ENCODE measurements around the gene TBX21. TPM values are rescaled to one million over a fixed set of nuclear protein-coding genes. Genes with fewer than 3 reads are reported as not detected.
"Not testable (repeated sequence)": the region's sequence is repeated elsewhere in the genome, so short reads cannot be mapped to it uniquely, and the experiment has no call there.

Gene TBX21
- total RNA-seq, 1 donor from 2014 or later, result not detected

DNA sequence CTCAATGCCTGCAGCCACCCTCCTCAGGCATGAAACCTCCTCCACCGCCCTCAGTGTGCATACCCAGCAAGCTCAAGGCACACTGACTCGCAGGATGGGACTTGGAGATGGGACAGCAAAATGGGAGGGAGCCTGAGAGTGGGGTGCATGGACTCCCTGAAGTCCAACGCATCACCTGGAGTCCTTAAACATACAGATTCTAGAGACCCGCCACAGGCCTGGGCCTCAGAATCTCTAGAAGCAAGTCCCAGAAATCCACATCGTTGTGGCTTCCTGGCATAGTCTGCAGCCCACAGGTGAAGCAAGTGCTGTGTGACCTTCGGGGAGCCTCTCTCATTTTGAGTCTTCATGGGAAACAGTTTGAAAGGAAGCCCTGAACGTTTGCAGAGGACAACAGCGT is 3.6 kb upstream of the TBX21 start:
- no peak for DNase-seq (ENCODE audit: low read depth)

DNA sequence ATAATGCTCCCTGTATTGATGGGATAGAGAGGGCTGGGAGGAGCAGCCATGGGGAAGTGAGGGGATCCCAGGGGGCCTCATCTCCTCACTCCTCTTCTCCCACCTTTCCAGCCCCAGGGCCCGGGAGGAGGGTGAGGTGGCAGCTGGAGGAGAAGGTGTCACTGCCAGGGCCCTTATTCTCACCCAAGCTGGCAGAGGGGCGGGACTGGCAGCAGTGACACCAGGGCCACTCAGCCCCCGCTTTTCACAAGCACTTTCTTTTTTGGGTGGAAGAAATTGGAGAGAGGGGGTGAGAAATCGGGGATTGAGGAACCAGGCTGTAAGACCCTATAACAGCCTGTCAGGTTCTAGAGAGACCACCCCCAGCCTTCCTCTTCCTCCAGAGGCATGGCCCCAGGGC is 2.4 kb upstream of the TBX21 start:
- DNase-seq (ENCODE audit: low read depth), result no peak

DNA sequence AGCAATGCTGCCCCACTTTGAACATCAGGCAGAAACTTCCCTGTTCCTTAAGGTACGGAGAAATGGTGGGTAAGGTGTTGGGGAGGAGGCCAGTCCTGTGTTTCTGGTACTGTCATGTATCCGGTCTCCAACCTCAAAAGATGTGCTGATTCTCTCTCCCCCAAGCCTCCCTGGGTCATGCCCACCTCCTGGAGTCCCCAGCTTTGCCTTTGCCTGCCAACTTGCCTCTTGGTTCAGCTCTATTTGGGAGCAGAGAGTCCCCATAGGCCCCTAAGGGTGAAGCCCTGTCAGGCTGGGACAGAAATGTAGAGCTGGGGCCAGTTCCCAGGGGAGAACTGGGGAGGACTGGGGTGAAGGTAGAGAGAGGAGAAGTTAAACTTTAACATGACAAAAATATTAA is 1.6 kb upstream of the TBX21 start:
- no peak for DNase-seq (ENCODE audit: low read depth)

DNA sequence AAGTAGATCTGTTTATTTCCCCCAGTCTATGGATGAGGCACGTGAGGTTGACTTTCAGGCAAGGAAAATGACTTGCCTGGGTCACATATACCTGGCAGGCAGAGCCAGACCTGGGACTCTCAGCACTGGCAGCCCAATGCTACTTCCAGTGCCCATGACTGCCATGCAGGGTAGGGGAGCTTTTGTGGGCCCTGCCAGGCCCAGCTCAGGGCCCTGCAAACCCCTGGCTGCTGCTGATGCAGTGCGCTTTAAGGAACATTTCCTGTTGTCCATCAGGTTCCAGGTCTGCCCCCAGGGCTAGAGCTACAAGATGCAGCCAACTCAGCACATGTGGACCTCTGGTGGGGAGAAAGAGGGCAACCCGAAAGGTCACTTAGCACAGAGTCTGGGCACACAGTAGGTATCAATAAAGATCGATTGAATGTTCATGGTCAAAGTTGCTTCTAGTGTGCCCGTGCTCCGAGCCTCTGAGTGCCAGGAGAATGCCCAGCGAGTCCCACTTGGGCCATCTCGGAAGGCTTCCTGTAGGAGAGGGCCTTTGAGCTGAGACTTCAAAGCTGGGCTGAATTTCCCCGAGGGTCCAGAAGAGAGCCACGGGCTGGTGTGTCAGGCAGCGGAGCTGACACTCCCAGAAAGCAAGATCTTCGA is 513 bp upstream of the TBX21 start:
- no peak for DNase-seq (ENCODE audit: low read depth)

DNA sequence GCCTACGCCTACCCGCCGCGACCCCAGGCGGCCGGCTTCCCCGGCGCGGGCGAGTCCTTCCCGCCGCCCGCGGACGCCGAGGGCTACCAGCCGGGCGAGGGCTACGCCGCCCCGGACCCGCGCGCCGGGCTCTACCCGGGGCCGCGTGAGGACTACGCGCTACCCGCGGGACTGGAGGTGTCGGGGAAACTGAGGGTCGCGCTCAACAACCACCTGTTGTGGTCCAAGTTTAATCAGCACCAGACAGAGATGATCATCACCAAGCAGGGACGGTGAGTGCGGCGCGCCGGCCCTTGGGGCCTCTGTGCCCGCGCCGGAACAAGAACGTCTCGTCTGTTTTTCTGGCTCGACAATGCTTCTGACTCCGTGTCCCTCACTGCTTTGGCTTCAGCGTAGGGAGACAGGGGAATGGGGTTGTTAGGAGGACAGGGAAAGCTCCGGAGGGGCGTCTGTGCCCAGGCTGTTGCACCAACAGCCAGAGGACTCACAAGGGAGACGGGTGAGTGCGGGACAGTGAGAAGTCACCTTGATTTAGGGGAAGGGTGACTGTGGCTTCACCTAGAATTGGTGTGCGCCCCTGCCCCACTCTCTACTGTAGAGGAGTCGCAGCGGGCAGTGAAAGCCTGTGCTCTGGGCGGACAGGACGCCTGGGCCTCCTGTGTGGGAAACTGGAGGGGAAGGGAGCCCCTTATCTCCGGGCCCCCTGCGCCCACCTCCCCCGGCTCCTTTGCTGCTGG is 806 bp downstream of the TBX21 start:
- no peak for DNase-seq (ENCODE audit: low read depth)

DNA sequence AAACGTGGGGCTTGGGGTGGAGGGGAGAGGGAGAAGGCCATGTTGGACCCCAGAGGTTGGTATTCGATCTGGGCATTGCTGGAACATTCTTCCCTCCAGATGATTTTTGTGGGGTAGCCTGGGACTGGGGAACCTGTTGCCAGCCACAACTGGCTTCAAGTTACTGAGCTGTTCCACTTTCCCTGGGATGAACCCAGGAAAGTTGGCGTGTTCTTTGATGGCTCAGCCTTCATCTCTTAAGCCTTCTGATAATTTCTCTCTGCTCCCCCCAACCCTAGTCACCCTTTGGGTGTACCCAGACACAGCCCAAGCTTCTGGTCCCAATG is 2.1 kb downstream of the TBX21 start:
- DNase-seq (ENCODE audit: low read depth), result no peak

DNA sequence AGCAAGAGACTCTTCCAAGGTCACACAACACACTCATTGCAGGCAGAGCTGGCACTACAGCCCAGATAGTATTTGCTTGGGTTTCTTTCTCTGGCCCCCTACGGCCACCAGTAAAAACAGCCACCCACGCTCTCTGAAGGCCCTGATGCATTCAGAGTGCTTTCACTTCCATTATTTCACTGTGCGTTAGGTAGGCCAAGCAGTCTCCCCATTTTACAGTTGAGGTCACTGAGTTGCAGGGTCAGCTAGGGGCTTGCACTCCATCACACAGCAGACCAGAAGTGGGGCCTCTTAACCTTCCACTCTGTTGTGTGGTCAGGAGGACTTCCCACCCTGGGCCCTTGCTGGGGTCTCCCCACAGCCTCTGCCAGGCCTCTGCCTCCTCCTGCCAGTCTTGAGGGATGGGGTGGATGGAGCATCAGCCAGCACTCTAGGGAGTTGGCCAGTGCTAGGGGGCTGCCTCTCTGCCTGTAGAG is 2.5 kb downstream of the TBX21 start:
- no peak for DNase-seq (ENCODE audit: low read depth)

DNA sequence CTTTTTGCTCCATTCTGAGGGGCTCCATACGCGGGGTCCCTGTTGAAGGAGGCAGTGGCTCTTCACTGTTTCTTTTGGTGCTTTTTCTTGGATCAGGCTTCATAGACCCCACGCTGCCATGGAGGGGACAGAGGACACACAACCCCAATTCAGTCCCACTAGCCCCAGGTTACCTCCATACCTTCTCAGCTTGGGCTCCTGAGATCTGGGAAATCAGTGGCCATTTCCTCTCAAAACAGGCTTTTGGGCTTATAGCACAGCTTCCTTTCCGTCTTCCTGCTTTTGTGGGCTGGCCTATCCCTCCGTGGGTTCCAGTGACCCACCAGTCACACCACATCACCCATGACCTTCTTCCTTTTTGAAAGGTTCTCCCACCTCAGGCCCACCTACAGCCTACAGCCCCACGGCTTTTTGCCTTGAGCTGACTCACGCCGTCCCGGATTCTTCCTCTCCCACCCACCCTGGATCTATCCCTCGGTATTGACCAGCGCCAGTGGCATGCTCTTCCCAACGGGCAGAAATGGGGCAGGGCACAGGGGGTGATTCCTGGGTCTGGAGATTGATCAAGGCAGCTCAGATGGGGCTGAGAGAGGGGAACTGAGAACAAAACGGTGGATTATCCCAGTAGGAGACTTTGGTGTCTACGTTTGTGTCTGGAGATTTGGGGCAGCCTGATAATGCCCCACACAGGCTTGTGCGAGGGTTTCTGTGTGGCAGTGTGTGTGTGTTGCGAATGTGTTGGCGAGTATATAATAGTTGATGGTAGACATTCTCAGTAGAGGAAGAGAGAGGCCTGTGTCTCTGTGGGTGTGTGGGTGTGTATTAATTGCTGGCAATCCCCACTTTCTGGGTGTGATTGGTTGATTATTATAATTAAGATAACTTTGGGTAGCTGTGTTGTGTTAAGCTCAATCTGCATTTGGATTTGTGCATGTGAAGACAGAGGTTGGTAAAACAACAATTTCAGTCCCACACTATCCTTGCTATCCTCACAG is 3.8 kb downstream of the TBX21 start:
- DNase-seq (ENCODE audit: low read depth), result no peak

DNA sequence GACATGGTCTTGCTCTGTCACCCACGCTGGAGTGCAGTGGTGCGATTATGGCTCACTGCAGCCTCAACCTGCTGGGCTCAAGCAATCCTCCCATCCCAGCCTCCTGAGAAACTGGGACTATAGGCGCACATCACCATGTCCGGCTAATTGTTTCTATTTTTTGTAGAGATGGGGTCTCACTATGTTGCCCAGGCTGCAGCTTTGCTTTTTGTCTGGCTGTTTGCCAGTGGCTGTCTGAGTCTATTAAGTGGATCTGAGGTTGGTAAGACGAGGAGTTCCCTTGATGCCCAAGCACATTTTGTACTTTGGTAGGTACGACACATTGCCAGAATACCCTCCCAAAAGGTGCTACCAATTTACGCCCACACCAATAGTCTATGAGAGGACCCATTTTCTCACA is 5.1 kb downstream of the TBX21 start:
- DNase-seq (ENCODE audit: low read depth), result no peak

DNA sequence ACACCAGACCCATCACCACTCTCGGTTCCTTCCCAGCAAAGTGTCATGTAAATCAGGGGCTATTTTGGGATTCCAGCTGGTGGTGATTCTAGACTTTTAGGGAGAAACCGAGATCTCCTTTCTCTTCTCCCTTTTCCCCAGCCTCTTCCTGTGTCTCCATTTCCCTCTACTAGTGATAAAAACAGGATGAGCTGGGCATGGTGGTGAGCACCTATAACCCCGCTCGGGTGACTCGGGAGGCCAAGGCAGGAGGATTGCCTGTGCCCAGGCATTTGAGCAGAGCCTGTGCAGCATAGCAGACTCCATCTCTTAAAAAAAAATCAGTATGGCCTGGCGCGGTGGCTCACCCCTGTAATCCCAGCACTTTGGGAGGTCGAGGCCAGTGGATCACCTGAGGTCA is 6.1 kb downstream of the TBX21 start:
- no peak for DNase-seq (ENCODE audit: low read depth)

DNA sequence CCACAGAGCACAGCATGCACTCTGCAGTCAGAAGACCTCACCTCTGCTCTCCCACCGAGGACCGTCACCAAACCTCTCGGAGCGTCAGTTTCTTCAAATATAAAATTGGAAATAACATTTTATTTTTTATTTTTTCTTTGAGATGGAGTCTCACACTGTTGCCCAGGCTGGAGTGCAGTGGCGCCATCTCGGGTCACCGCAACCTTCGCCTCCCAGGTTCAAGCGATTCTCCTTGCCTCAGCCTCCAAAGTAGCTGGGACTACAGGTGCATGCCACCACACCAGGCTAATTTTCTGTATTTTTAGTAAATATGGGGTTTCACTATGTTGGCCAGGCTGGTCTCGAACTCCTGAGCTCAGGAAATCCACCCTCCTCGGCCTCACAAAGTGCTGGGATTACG is 6.9 kb downstream of the TBX21 start:
- not testable (repeated sequence) for DNase-seq (ENCODE audit: low read depth)

DNA sequence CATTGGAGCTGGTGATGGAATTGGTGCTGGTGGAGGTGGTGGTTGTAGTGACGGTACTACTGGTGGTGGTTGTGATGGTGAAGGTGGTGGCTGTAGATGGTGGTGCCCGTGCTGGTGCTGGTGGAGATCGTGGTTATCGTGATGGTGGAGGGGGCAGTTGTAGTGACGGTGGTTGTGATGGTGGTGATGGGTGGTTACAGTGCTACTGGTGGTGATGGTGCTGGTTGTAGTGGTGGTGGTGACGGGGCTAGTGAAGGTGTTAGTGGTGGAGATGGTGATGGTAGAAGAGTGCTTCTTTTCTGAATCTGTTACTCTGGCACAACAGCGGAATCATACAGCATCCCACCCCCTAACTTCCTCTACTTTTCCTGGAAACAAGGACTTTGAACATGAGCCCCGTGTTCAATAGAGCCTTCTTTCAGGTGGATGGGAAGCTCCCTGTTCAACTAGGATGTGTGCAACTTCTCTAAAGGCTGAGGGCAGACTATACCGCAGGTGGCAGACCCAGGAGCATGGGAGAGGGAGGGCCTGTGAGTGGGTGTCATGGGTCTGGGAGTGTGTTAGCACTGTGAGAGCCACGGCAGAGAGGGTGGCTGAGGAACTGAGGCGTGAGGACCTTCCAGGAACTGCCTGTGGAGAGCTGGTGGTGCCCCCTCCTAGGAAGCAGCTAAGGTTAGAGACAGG is 8.2 kb downstream of the TBX21 start:
- DNase-seq (ENCODE audit: low read depth), result no peak

DNA sequence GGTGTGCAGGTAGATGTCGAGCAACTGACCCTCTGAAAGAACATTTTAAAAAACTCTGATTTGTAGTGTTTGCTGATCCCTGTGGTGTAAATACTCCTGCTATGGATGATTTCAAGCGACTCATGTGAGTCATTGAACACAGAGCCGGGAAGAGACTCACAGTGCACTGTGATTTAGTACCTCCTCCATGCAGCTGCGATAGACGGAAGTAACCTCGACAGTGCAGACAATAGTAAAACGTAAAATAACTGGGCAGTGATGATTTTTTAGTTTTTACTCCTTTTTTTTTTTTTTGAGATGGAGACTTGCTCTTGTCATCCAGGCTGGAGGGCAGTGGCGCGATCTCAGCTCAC is 8.7 kb downstream of the TBX21 start:
- no peak for DNase-seq (ENCODE audit: low read depth)

DNA sequence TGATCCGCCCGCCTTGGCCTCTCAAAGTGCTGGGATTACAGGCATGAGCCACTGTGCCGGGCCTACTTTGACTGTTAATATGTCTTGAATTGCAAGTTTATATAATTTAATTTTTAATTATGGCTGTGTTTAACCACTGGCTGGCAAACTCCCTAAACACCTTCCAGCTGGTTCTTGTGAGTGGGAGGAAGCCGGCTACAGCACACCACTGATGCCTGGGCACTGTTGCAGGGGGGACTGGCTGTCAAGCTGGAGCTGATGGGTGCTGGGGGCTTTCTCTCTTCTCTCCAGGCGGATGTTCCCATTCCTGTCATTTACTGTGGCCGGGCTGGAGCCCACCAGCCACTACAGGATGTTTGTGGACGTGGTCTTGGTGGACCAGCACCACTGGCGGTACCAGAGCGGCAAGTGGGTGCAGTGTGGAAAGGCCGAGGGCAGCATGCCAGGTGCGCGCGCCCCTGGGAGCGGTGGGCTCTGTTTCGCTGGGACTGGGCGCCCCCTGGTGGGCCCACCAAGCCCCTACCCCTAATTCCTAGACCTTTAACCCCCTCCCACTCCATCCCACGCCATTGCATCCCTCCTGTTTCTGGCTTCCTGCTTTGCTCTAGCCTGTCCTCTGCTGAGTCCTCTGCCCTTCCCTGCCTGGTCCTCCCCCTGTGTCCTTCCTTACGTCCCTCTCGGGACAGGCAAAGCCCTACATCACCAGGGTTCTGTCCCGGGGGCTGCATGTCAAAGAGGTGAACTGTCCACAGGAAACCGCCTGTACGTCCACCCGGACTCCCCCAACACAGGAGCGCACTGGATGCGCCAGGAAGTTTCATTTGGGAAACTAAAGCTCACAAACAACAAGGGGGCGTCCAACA is 9.5 kb downstream of the TBX21 start:
- DNase-seq (ENCODE audit: low read depth), result no peak

DNA sequence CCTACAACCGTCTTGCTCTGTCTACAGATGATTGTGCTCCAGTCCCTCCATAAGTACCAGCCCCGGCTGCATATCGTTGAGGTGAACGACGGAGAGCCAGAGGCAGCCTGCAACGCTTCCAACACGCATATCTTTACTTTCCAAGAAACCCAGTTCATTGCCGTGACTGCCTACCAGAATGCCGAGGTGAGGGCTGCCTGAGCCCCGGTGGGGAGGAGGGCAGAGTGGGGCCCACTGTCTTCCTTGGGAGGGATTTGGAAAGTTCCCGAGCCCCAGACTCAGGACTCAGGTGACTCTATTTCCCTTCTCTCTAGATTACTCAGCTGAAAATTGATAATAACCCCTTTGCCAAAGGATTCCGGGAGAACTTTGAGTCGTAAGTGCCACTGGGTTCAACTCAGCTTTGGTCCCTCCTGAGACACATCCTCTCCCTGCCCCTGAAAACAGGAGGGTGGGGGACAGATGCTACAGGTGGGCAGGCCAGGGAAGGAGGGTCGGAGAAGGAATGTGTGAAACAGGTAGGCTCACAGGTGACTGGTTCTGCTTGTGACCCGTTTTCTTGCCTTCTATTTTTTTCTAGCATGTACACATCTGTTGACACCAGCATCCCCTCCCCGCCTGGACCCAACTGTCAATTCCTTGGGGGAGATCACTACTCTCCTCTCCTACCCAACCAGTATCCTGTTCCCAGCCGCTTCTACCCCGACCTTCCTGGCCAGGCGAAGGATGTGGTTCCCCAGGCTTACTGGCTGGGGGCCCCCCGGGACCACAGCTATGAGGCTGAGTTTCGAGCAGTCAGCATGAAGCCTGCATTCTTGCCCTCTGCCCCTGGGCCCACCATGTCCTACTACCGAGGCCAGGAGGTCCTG is 11.4 kb downstream of the TBX21 start:
- DNase-seq (ENCODE audit: low read depth), result no peak

DNA sequence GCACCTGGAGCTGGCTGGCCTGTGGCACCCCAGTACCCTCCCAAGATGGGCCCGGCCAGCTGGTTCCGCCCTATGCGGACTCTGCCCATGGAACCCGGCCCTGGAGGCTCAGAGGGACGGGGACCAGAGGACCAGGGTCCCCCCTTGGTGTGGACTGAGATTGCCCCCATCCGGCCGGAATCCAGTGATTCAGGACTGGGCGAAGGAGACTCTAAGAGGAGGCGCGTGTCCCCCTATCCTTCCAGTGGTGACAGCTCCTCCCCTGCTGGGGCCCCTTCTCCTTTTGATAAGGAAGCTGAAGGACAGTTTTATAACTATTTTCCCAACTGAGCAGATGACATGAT is 12.0 kb downstream of the TBX21 start:
- DNase-seq (ENCODE audit: low read depth), result peak; percentile 19

DNA sequence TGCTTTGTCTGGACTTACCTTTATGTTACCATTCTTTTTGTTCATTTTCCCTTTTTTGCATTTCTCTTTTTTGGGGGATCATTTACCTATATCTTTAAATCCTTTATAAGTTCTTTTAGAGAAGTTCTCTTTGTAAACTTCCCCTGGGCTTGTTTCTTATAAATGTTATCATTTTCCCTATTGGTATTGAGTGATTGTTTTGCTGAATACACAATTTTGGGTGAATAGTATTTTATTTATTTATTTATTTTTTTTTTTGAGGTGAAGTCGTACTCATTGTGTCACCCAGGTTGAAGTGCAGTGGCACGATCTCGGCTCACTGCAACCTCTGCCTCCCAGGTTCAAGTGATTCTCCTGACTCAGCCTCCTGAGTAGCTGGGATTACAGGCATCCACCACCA is 18.4 kb downstream of the TBX21 start:
- DNase-seq (ENCODE audit: low read depth), result no peak

DNA sequence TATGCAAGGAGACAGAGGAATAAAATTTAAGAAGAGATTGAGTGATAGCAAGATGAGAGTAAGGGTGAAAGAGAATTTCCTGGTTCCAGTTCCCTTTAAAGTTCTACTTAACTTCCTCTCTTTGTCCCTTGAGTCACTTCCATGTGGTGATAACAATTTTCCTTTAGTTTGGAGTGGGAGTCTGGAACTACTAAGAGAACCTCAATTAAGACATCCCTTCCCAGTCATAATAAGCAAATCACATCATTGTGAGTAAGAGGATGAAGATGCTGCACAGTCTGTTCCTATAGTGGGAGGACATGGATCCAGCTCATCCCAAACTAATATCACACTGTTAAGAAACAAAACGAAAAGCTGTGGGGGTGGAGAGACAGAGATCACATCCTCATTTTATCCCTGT is 24.4 kb downstream of the TBX21 start:
- no peak for DNase-seq (ENCODE audit: low read depth)

DNA sequence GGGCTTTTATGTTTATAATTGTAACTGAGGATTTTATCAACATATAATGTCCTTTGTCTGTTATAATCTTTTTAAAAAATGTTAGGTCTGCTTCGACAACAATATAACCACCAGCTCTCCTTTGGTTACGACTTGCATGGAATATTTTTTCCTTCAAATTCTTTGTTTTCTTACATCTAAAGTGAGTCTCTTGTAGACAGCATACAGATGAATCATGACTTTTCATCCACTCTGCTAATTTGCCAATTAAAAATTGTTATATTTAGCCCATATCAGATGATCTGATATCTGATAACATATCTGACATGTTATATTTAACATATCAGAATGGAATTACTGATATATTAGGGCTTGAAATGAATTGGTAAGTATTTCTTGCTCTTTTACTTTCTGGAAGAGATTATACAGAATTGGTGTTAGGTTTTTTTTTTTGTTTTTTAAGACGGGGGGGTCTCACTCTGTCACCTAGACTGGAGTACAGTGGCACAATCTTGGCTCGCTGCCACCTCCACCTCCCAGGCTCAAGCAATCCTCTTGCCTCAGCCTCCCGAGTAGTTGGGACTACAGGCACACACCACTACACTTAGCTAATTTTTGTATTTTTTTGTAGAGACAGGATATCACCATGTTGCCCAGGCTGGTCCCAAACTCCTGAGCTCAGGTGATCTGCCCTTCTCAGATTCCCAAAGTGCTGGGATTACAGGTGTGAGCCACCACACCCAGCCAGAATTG is 27.5 kb downstream of the TBX21 start:
- no peak for DNase-seq (ENCODE audit: low read depth)

Measured in myocyte (in vitro differentiated cells).